GM10847 (cell line): Measurements from ENCODE around the gene UBE2J2.

ENCODE experiments used
- POLR2A ChIP-seq: IDR thresholded peaks from 2 replicates; pipeline ENCODE4 v1.6.1; 2011; ENCODE audit not compliant: insufficient read length; ENCODE audit errors: extremely low read depth

Gene UBE2J2

GRCh38 chr1:1246577-1247340 is 26.9 kb downstream of the UBE2J2 start, which contains the start of gene C1QTNF12:
Gene C1QTNF12, minus strand, starts transcription at chr1:1246722. Its CDS starts 32 bp downstream, at chr1:1246690.
- no peak for TF ChIP-seq POLR2A

- no peak for TF ChIP-seq POLR2A
Measured at GRCh38 chr1:1245817-1246576, 27.7 kb downstream of the UBE2J2 start.

- TF ChIP-seq POLR2A: no peak
Measured at GRCh38 chr1:1245178-1245816, 28.4 kb downstream of the UBE2J2 start.

- TF ChIP-seq POLR2A: no peak
Measured at GRCh38 chr1:1244192-1244811, 29.4 kb downstream of the UBE2J2 start.

- no peak for TF ChIP-seq POLR2A
Measured at GRCh38 chr1:1243807-1244191, 29.9 kb downstream of the UBE2J2 start.

GRCh38 chr1:1243266-1243660 is 30.4 kb downstream of the UBE2J2 start:
- no peak for TF ChIP-seq POLR2A

- TF ChIP-seq POLR2A: no peak
Measured at GRCh38 chr1:1242461-1243265, 31.0 kb downstream of the UBE2J2 start.

- no peak for TF ChIP-seq POLR2A
Measured at GRCh38 chr1:1241588-1242219, 31.9 kb downstream of the UBE2J2 start.

- TF ChIP-seq POLR2A: no peak
Measured at GRCh38 chr1:1240822-1241587, 32.6 kb downstream of the UBE2J2 start.

GRCh38 chr1:1240348-1240732 is 33.3 kb downstream of the UBE2J2 start:
- no peak for TF ChIP-seq POLR2A

- no peak for TF ChIP-seq POLR2A
Measured at GRCh38 chr1:1239614-1240347, 33.9 kb downstream of the UBE2J2 start.

- TF ChIP-seq POLR2A: no peak
Measured at GRCh38 chr1:1239227-1239613, 34.4 kb downstream of the UBE2J2 start.

- no peak for TF ChIP-seq POLR2A
Measured at GRCh38 chr1:1238702-1239178, 34.9 kb downstream of the UBE2J2 start.
